K562 treated with DMSO at 1 percent for 12 hours (cell line): Measurements from ENCODE around the gene SNTG2. TPM values are rescaled to one million over a fixed set of nuclear protein-coding genes. Genes with fewer than 3 reads are reported as not detected.

ENCODE experiments used
- total RNA-seq: library from RNA; unstranded; fragments of 300-600 nt; gene quantifications from 2 replicates; pipeline ENCODE4 v1.2.3, GENCODE V29; 2022; ENCODE audit not compliant: insufficient read depth

The SNTG2 gene
- not detected in 2 replicates for total RNA-seq

GRCh38 chr2:950080-950966 lies at the start of gene SNTG2:
Gene SNTG2, plus strand, starts transcription at chr2:950849. Its CDS starts 148 bp downstream, at chr2:950997.

GRCh38 chr2:1413156-1413710 lies 462.6 kb downstream of the SNTG2 start, which contains the start of gene TPO:
Gene TPO, plus strand, starts transcription at chr2:1413463. Its CDS starts 946 bp downstream, at chr2:1414409.

